HG03064 (cell line): Measurements from ENCODE around the gene ZNF827.
"Not testable (repeated sequence)": the region's sequence is repeated elsewhere in the genome, so short reads cannot be mapped to it uniquely, and the experiment has no call there.

Experiments
- ATAC-seq: cut with Tn5 transposase; IDR thresholded peaks from one replicate; pipeline ENCODE4 v1.9.1; 2021; ENCODE audit warnings: low read depth; ENCODE audit not compliant: unreplicated experiment

The ZNF827 gene

DNA sequence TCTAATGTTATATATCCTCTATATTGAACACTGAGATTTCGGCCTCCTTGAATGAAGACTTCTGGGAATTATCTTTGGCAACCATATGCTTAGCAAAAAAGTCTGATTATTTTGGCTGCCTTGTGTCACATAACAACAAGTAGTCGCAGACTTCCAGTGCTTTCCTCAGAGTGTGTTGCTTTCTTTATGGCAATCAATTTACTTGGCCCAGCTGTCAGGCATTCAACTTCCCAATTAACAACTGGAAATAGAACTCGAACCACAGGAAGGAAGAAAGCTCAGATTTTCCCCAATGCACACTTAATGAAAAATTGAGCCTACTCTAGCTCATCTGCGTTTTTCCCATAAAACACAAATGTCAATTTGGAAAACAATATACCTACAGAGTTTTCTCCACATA, 71.6 kb downstream of the ZNF827 start:
- no peak for ATAC-seq

DNA sequence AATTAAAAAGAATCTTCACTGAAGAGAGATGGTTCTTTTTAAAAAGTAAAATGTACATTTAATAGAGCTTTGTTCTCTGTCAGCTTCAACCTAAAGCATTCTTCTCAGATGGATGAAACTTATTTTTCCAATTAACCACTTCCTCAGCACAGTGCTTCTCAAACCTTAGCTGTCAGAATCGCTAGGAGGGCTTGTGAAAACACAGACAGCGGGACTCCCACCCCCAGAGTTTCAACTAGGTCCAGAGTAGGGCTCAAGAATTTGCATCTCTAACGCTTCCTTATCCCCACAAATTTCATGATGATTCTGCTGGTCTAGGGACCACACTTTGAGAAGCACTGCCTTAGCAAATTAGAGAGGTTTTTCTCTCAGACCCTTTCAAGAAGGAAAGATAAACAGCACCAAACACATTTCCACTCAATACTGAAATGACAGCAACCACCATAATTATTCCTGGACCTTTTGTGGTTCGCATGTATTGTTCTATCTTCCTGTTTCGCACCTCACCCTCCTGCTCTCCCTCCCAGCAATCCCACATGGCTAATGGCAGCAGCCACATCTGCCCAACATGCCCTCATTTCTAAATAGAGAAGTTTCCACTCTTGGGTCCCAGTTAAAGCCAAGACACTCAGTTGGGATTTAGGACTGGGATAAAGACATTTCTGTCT, 73.2 kb downstream of the ZNF827 start:
- no peak for ATAC-seq

GRCh38 chr4:145863191-145863590, 75.4 kb downstream of the ZNF827 start:
- no peak for ATAC-seq

DNA sequence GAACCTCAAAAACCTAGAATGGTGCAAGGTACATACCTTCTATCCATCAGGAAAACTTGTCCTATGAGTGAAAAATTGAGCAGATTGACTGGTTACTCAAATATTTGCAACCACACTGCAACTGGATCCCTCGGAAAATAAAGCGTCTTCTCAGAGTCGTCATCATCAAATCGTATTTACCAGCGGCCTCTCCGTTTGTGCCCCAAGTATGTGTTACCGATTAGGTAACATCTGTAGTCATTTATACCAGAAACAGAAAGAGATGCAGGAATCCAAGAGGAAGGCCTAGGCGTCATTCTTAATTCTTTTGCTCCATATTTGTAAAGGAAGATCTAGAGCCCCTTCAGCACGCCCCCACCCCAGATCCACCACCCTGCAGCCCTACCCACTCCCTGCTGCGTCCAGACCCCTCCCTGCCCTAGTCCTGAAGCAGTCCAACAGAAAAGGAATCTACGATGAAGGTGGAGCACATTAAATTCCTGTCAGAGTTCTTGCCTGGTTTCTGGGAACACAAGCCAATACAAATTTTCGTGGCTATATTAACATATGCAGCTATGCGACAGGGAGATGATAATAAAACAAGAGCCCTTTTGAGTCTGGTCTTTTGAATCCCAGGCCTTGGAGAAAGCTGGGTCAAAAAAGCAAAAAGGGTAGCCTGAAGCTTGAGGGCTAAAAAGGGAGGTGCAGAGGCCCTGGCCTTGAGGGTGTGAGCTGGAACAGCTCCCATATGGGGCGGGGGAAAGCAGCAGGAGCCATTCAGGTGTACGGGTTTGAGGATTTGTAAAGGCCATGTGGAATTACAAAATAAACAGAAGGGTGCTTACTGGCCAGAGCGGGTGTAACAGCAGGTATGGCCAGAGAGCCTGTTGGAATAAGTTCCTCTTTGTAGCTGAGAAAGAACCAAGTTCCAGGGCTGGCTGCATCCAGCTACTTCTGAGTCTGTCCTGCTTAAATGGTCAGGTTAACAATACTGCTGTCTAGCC, 77.0 kb downstream of the ZNF827 start:
- ATAC-seq = no peak

DNA sequence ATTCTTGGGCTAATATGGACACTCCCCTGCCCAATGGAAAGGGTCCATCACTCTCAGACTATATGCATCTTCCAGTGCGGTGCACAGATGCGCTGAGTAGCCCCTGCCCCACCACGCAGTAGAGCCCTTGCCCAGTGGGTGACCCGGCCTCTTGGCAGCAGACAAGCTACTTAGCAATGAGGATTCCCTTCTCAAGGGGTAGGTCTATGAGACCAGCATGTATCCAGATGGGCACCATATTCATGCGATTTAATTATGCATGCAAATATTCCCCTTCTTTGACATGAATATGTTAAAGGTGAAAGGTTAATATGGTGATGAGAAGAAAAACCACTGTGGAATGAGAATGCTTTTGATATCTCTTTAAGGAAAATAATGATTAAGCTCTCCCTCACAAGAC, 77.7 kb downstream of the ZNF827 start:
- no peak for ATAC-seq

GRCh38 chr4:145860446-145860845, 78.2 kb downstream of the ZNF827 start:
- no peak for ATAC-seq

DNA sequence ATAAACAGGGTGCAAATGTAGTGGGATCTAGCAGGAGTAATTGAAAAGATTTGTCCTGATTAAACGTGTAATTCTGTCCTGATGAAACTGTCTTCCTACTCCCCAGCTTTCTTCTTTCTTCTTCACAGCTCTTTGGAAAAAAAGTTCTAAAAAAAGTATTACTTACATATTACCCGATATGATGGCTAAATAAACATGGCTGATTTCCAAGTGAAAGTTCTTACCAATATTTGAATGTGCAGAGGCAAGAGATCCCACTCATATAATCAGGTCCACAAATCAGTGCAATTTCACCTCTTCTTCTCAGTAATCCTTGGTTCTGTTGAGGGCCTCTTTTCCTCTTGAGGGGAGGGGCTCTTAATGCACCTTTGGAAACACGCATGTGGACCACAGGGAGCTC, 78.7 kb downstream of the ZNF827 start:
- ATAC-seq = no peak

GRCh38 chr4:145859426-145859825, 79.2 kb downstream of the ZNF827 start:
- no peak for ATAC-seq

GRCh38 chr4:145852256-145852839, 86.3 kb downstream of the ZNF827 start:
- ATAC-seq = no peak

DNA sequence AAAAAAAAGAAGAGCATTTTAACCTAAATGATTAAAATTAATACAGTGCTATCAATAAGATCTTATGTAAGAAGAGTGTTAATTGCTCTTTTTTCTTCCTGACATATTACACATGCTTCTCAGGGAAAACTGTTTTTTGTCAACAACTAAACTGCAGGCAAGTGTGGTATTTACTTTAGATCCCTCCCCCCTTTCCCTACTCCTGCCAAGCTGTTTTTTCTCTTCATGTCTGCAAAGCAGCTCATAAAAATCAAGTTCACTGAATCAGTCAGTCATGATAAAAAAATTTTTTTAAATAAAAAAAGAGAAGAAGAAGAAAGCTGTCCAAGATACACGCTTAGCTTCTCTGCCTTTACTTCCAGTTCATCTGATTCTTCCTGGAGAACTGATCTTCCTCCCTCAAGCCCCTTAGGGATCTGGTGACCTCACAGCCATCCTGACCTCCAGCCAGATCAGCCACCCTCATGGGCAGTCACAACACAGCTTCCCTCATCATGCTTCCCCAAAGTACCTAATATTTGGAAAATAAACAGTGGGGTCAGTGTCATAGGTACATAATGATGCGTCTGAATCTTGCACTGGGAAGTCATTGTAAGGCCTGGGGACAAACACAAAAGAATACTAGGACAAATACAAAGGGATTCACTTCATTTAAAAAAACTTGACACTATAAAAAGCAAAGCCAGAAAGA, 87.0 kb downstream of the ZNF827 start:
- ATAC-seq = no peak

DNA sequence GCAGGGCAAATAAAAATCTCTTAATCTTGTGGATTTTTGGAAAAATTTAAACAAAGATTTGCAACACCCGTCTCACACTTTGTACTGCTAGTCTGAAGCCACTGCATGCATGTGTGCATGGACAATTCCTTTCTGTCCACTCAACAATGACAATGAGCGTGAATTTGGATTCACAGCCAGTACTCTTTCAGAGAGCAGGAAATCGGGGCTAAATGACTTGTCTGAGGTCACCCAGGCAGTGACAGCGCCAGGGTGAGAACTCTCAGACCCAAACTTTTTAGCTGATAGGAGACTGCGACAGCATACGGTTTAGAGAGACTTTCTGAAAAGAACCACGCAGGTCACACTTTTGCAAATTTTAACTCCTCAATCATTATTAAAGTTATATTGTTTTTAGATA, 90.9 kb downstream of the ZNF827 start:
- no peak for ATAC-seq

DNA sequence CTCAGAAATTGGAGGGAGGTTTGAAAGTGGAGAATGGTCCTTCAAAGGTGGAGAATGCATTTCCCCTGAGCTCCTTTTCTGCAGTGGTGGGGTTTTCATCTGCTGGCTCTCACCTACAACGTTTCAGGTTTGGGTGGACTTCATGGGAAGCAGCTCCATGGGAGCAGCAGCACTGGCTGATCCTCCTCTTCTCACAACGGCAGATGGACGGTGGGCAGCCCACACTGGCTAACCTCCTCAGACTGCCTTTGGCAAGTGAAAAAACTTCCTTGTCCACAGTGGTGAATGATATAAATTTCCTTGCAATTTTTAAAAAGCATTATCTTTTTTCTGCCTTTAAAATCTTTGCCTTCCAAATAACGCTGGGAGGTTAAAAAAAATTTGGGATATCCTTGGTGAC, 93.5 kb downstream of the ZNF827 start:
- no peak for ATAC-seq

DNA sequence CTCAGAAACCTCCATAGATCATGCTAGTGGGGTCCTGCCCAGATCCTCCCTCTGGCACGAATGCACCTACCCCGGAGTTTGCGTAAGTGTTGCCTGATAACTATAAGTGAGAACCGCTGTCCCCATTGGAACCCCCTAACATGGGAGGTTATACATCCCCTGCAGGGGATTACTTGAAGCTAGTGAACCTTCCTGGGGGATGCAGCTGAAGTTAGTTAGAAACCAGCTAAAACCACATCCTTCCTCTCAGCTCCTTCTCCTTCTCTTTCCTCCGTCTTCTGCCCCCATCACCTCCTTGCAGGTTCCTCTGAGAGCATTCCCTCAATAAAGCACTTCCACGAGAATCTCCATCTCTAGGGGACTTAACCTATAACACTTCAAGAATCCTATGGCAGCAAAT, 95.0 kb downstream of the ZNF827 start:
- no peak for ATAC-seq

DNA sequence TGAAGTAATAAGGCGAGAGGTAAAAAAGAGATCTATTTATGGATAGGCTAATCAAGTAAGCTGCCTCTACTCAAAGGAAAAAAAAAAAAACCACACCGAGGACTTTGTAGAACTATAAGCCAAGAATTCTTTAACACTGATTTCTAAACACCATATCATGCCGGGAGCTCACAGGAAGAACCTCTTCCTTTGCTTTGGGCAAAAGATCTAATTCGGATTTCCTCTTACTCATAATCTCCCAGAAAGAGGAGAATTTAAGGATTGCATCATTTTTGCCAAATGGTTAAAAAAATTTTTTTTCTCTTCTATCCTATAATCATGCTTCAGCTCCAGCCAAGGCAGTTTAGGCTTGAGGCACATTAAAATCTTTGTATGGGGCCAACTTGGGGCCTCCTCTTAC, 95.5 kb downstream of the ZNF827 start:
- ATAC-seq = no peak

GRCh38 chr4:145842224-145842887, 96.3 kb downstream of the ZNF827 start:
- no peak for ATAC-seq

DNA sequence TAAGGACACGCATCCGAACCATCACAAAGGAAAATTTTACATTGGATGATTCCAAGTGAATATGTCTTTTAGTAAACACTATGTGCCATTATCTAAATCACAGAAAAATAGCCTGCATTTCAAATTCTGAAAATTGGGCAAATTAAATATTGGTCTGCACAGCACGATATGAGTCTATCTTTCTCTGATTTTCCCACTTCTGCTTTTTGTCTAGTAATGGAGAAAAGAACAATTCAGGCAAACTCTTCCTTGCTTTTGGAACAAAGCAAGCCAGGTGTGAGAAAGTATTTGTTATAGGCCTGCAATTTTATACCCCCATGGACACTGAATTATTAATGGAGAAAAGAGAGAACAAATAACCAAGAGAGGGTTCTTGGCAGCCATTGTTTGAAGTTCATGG, 97.8 kb downstream of the ZNF827 start:
- no peak for ATAC-seq

DNA sequence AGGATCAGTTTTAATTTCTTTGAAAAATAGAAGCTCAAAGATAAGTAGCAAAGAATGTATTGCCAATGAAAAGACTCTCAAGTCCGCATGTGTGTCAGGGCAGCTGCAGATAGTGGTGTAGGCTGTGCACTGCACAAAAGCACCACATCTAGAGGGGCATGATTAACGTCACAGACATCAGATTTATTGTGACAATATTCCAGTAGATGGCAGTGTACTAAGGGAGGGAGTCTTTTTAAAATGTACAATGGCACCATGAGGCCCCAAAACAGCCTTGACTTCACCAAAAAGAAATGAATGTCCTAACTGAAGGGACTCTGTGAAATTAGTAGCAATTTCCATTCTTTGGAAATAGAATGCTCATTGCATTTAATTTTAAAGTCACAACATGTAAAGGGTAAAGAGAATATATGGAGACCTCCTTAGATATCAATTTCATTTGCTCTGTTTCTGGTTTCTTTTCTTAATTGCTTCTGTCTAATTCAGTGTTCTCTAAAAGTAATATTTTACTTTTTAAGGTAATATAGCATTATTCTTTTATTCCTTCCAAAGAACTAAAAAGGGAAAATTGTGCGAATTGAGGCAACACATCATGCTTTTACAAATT, 98.4 kb downstream of the ZNF827 start:
- no peak for ATAC-seq

- no peak for ATAC-seq
These were observed 99.5 kb downstream of the ZNF827 start for GRCh38 chr4:145839151-145839550.

GRCh38 chr4:145832384-145832783, 106.2 kb downstream of the ZNF827 start:
- not testable (repeated sequence) for ATAC-seq

DNA sequence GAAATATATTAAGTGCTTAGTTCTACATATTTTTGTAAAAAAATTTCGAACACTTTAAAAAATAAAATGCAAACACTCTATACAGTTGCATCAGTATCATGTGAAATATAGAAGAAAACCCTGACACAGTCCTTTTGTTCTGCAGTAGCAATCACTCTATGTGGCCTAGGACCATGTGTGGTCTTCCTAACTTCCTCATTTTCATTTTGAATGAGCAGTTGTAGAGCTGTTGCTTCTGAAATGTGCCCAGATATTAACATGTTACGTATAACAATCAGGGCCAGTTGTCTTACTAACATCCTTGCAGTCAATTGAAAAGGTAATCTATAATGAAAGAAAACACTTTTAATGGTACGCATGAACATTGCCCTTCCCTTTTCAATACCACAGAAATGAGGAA, 107.9 kb downstream of the ZNF827 start:
- peak; percentile 52 for ATAC-seq
